ENCODE data around the gene AFF1.
"Not testable (repeated sequence)": the region's sequence is repeated elsewhere in the genome, so short reads cannot be mapped to it uniquely, and the experiment has no call there.

Gene AFF1

DNA sequence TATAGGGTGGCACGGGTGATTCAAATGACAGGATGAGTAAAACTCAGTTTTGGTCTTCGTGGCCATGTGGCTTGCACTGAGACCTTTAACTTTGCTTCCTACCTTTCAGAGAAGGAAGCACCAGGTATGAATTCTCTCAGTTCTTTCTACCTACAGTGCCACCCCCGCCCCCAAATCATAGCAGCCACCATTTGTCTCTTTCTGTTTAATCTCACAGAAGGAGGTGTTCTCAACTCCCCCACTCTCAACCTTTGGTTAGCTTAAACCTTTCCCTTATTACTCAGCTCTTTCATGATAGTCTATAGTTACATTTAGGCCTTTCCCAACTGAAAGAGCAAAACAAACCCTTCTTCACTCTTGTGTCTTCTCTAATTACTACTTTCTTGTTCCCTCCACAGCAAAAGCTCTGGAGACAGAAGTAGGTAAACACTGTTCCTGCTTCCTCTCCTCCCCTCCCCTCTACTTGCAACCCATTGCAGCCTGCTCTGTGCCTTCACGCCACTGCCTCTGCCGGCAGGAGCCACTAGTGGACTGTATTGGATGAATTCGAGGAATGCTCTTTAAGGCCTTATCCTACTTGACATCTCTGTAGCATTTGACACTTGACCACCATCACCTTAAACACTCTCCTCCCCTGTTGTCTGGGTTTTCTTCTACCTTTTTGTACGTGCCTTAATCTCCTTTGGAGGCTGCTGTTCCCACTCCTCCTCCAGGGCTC, 123.7 kb downstream of the AFF1 start:
- peak; percentile 73 for DNase-seq

DNA sequence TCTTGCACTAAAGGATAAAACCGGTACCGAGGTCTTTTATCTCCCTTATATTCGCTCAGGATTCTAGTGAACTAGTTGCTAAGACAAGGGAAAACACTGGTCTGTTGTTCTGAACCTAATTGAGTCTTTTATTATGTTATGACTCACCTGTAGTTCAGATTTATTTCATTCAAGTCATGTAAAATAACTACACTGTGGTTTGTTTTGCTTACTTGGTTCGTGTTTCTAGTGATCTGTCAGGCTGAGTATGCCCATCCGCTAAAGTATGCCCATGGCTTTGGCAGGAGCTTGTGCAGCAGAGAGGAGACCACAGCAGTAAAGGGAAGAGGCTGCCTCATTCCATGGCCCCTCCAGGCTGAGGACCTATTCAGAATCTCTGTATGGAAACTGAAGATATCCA, 126.1 kb downstream of the AFF1 start:
- no peak for DNase-seq

DNA sequence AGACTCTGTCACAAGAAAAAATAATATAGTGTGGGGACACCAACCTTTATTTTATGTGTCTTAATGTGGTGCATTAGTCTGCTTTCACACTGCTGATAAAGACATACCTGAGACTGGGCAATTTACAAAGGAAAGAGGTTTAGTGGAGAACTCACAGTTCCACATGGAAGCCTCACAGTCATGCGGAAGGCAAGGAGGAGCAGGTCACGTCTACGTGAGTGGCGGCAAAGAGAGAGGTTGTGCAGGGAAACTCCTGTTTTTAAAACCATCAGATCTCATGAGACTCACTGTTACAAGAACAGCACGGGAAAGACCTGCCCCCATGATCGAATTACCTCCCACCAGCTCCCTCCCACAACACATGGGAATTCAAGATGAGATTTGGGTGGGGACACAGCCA, 130.2 kb downstream of the AFF1 start:
- DNase-seq: no peak

DNA sequence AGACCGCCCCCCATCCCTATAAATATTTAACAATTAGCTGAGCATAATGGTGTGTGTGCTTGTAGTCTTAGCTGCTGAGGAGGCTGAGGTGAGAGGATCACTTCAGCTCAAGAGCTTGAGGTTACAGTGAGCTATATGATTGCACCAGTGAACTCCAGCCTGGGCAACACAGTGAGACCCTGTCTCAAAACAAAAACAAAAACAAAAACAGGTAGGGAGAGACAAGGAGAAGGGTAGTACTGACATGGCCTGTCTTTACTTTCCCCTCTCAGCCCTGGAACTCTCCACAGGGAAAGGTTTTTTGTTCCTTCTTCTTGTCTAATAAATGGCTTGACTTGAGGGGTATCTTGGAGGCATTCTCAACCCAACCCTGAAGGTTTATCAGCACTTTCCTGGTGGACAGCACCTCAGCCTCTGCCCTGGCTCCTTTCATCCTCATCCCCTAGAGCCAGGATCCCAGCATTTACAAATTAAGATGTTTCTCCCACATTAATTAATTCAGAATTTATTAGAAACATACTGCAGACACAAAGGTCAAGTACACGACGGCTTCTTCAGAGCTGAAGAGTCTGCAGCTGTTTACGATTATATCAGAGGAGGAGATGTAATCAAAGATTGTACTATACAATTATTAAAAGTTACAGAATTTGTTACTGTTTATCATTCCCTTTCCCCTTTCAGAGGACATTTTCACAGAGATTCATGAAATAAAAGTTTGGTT, 131.8 kb downstream of the AFF1 start:
- no peak for DNase-seq

DNA sequence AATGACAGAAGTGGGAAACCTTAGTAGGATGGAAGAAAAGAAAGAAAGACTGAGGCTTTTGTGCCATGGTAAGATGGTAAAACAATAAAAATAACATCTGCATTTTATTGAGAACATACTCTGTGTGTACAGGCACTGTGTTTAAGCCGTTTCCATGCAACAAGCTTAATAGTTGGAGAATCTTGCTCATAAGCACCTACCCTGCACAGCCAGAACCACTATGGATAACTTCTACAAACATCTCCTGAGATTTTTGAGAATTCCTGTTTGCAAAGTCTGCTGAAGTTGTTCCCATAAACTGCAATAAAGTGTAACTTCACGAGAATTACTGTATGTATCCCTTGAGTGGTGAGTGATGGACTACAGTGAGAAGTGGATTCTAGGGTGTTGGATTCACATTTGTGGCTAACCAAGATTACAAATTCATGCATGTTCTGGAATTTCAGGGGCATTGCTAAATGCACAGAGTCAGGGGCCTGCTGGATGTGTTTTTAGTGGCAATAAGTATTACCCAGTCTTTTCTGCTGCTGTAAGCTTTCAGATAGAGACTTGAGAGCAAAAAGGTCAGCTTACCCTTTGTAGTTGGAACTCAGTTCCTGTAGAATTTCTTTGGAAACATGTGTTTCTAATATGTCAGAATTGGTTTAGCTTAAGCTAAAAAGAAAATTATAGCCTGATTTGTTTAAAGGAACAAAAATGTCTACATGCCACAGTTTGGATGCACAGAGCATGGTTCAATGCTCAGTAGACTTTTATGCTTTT, 132.5 kb downstream of the AFF1 start:
- no peak for DNase-seq

DNA sequence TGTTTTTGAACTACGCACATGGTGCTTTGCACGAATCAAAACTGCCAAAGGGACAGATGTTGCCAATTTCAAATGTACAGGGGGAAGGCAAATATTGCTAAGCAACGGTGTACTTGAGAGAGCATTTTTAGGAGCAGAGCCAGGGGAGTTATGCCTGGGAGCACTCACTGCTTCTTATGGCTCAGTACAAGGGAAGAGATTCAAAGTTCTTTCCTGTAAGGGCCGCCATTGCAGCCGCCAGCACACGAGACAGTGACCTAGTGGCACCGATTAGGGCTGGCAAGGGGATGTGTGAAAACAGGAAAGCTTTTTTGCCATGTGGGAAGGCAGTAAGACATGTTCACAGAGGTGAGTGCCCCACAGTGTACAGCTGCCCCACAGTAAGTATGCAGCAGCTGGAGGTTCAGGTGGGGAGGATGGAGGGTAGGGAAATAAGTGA, 133.8 kb downstream of the AFF1 start:
- peak; percentile 84 for DNase-seq

DNA sequence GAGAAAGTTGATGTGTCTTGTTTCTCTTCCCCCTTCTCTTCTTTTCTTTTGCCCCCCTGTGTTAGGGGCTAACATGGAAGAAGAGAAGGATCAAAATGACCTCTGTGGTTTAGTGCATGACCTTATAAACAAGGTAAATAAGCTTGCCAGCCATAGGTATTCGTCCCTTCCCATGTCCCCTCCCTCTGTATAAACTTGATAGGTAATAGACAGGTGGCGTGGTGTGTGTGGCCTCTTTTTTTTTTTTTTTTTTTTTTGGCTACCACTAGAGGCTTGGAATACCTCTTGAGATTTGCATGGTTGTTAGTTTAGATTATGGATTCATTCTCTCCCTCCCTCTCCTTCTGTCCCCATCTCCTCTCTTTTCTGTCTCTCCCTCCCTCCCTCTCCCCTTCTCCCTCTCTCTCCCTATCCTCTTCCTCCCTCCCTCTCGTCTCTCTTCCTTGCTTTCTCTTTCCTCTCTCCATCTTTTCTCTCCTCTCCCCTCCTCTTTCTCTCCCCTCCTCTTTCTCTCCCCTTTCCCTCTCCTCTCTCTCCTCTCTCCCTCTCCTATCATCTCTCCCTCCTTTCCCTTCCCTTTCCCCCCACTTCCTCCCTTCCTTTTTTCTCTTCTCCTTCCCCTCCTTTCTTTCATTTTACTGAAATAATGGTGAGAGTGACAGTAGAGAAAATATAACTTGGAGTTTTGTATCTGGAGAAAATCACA, 134.4 kb downstream of the AFF1 start:
- peak; percentile 69 for DNase-seq

DNA sequence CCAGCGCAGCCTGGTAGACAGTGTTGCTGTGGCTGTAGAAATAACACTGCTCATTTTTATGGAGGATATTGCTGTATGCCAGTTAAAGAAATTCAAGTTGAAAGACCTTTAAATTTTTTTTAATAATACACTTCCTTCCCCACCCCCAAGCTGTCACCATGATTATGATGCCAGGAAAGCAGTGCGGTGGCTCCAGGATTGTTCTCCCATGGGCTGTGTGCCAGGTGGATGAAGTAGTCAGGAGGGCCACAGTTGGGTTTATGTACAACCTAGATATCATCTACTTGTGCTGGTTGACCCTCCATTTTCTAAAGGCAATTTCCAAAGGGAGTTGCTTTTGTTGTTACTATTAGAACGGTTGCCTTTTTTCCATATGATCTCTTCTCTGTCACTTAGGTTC, 136.6 kb downstream of the AFF1 start:
- DNase-seq: no peak

DNA sequence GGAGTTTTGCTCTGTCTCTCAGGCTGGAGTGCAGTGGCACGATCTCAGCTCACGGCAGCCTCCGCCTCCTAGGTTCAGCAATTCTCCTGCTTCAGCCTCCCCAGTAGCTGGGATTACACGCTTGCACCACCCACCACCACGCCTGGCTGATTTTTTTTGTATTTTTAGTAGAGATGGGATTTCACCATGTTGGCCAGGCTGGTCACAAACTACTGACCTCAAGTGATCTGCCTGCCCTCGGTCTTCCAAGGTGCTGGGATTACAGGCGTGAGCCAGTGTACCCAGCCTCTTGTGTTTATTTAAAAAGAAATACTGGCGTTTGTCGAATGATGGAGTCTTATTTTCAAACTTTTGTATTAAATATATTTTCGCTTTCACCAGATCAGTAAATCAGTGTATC, 137.7 kb downstream of the AFF1 start:
- not testable (repeated sequence) for DNase-seq

DNA sequence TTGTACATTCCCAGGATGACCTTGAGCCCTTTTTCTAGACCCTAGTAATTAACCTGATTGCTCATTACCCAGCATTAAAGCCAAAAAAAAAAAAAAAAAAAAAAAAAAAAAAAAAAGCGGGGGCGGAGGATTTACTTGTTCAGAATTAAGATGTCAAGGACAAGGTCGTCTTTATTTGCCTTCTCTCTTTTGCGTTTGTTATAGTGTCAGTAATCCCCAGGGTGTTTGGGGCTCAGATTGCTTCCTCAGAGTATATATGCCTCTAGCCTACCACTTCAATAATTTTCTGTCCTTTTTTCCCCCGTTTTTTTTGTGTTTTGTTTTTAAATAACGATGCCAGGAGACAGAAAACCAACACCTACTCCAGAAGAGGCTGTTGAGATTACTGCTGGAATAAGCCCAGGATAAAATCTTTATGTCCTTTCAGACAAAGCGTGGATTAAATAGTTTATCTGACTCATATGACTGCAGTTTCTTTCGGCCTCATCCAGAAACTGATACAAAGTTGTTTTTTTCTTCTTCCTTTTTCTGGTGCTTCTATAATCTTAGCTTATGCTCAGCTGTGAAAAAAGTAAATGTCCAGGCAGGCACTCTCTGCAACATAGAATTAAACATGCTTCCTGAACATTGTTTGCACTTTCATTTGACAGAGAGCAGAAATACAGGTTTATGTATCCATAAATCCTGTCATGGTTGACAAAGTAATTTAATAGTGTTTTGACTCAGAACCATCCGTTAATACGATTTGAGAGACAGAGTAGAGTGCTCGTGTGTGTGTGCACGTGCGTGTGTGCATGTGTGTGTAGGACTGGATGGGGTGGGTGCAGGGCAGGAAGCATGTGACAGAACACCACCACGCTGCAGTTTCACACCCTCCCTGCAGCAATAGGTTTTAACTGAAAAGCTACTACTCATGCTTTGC, 138.6 kb downstream of the AFF1 start:
- DNase-seq: peak; percentile 69

DNA sequence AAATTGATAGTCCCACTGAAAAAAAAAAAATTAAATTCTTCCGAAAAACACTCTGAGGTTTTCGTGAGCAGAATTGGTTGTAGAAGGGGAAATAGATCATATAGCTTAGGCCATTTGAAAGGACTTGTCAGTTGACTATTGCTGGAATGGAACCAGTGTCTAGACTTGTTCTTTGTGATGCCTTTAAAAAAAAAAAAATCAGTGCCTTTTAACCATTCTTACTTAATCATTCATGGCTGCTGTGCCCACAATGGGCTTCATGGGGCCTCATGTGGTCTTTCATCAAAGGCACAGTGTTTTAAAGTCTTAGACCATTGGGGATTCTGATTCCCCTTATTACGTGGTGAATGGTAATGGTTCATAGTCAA, 139.3 kb downstream of the AFF1 start:
- no peak for DNase-seq

DNA sequence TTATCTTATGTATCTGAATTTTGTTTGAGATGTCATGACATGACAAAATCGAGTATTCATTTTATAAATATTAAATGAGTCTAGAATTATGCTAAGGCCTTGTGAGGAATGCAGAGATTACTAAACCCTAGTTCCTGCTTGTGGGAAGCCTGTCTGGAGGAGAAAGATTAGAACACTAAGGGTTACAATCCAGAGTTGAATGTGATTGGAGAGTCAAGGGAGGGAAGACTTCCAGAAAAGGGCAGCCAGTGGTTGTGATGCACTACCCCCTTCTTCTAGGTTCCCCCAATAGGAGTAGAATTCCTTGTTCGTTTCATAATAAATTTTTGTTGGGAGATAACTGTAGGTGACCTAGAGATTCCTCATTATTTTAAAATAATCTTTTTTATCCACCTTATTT, 141.1 kb downstream of the AFF1 start:
- DNase-seq: no peak

DNA sequence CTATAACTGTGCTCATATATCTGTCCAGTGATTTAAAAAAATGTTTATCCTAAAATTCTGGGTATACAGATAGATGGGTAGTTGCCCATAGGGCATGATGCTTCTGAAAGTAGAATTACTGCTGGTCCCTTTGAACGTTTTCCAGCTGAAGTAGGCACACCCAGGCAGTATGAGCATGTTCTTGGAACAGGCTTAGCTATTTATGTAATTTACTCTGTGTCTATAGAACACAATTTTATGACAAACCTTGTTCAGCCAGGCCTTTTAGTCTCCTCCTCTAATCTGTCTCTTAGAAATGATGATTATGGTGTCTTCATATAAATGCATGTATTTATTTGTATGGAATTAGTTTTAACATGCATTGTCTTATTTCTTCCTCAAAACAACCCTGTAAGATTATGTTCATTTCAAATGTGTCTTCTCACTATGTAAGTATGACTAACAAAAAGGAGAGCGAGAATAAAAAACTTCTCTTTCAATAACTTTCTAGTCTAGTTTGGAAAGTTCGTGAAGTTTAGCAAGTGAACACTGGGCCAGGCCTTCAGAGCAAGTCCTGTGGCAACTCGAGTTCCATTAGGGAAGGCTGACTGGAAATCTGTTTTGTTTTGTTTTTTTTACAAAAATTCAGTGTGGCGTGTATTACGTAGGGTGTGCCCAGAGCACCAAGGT, 142.0 kb downstream of the AFF1 start:
- DNase-seq: no peak

DNA sequence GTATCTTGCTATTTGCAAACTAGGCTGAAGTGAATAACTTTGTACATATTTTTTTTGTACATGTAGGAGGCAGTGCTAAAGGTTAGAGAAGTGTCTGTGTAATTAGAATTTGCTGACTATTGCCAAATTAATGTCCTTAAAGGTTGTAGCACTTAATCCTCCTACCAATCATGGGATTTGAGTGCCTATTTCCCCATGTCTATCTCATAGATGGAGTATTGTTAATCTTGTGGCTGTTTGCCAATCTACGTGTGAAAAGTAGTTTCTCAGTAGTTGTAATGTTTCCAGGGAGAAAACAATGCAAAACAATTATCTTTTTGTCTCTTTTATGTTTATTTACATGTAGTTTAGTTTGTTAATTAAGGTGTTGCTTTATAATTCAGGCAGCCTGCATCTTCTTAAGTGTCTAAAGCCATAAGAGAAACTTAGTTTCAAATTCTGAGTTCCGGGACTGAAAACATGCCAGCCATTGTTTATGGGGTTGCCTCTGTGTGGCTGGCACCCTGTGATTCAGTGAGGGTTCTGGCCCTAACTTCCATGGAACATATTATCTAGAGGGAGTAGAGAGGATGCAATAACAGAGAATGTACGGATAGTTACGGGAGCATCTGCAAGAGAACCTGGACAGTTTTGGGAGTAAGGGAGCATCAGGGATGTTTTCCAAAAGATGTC, 143.2 kb downstream of the AFF1 start:
- no peak for DNase-seq

DNA sequence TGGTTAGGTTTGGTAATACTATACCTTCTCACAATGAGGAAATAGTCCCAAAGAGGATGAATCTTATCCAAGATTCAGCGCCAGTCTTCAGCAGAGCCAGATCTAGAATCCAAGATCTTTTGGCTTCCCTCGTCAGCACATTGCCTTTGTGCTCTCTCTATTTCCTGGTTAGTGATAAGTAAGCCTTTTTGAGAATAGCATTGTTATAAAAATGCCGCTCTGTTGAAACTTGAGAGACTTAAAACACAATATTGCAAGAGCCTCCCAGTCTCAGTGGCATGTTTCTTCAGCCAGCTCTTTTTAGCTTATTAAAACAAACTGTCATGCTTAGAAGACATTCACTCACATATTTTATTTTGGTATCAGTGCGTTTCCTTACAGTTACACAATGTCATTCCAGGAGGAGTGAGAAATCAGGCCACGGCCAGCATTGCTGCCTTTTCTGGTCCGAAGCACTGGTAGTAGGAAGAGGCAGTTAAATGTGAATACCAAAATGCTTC, 144.2 kb downstream of the AFF1 start:
- no peak for DNase-seq

DNA sequence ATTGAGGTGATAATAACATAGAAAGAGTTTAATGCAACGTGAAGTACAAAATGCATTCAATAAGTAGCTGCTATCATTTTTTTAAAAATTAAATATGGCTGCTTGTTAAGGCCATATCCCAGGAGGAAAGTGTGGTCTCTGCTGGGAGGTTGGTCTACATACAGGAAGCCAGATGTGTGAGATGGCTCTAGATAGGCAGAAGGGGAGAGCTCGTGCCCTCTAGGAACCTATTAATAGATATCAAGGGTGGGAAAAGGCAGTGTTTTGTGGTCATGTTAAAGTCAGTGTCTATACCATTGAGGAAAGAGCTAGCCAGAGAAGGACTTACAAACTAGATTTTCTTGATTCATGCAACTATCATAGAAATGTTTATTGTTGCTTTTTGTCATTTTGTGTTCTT, 145.2 kb downstream of the AFF1 start:
- no peak for DNase-seq

DNA sequence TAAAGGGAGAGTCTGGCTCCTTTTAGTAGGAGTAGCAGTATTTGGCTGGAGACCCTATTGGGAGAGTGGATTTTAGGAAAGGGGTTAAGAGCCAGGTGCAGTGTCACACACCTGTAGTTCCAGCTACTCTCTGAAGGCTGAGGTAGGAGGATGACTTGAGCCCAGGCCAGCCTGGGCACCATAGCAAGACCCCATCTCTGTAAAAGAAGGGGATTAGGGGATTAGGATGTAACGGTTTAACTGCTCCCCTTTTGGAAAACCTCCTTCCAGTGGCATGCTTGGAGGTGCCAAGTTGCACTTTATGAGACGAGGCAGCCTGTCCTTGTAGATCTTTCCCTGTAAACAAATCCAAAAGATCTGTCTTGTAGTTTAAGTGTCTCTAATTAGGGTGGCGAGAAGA, 145.7 kb downstream of the AFF1 start:
- no peak for DNase-seq

DNA sequence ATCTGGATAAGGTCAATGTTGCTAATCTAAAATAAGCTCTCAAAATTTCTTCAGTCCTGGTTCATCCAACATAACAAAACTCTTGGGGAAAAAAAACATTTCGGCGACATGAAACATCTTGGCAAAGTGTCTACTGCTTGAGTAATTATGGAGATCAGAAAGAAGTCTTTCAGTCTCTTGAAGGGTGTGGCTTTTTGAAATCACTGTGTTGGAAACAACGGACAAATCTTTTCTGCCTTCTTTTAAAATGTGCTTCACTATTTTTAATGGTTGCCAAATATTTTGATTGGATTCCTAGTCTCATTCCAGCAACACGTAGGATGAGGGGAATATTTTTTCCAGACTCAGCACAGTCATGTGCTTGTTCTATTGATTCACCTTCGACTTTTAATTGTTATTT, 147.0 kb downstream of the AFF1 start:
- DNase-seq: no peak

DNA sequence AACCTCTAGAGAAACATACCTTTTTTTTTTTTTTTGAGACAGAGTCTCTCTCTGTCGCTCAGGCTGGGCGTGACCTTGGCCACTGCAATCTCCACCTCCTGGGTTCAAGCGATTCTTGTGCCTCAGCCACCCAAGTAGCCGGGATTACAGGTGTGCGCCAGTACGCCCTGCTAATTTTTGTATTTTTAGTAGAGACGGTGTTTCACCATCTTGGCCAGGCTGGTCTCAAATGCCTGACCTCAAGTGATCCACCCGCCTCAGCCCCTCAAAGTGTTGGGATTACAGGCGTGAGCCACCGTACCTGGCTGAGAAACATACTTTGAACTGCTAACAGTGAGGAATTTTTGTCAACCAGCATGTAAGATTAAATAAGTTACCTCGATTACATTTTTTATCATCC, 150.9 kb downstream of the AFF1 start:
- DNase-seq: not testable (repeated sequence)

DNA sequence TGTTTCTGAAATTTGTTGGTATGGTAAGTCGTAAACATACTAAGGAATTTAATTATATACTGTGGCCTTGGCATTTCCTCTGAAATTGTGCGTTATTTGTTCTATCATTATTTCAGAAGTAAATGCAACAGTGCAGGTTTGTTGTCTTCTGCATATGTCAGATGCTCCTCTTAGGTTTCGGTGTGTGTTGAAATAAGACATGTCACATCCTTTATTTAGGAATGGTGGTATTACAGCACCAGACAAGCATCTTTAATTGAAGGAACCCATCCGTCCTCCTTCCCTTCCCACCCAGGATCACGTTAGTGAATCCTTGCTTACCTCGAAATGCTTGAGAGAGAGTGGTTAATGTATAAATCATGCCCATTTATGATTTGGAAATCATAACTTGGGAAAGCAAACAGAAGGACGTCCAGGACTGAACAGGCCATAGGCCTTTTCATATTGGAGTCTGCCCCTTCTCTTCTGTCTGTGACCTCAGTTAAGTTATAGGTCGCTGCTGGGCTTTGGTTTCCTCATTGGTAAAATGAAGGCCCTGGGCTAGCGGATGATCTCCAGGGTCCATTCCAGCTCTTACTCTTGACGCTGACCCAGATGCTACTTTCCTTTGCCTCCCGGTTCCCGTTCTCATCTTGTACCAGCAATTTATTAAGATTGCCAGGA, 151.5 kb downstream of the AFF1 start:
- no peak for DNase-seq
